Neutrophil (primary cell): Measurements from ENCODE around the gene RUFY4.

Source experiments
- H3K27ac ChIP-seq: fragments of 200-600 bp; sonication (generic); 2 replicates; pipeline ENCODE4 v1.5.1; 2016; ENCODE audit warnings: mild to moderate bottlenecking, moderate library complexity
- H3K27me3 ChIP-seq: fragments of 200-600 bp; sonication (generic); 2 replicates; pipeline ENCODE4 v1.6.0; 2016; ENCODE audit warnings: mild to moderate bottlenecking
- H3K36me3 ChIP-seq: fragments of 200-600 bp; sonication (generic); 2 replicates; pipeline ENCODE4 v1.5.1; 2017
- H3K4me1 ChIP-seq, 2 experiments: fragments of 200-600 bp in 1 of 2; sonication (generic) in 1 of 2; 1 replicate in 1 of 2; 2 replicates in 1 of 2; pipeline versions ENCODE4 v1.5.1 to v1.6.1; 2013 to 2016; ENCODE audit warnings: low read depth in 1 of 2, low read length in 1 of 2, mild to moderate bottlenecking in 1 of 2, moderate library complexity in 1 of 2; ENCODE audit not compliant: control insufficient read depth in 1 of 2, insufficient read depth in 1 of 2
- H3K4me3 ChIP-seq, 2 experiments: fragments of 200-600 bp in 1 of 2; sonication (generic) in 1 of 2; 1 replicate in 1 of 2; 2 replicates in 1 of 2; pipeline ENCODE4 v1.5.1; 2013 to 2016; ENCODE audit warnings: low read depth in 1 of 2, low read length in 1 of 2, mild to moderate bottlenecking in 1 of 2, moderate library complexity in 1 of 2
- H3K9me3 ChIP-seq: fragments of 200-600 bp; sonication (generic); 2 replicates; pipeline ENCODE4 v1.5.1; 2016
- CTCF ChIP-seq: fragments of 200-600 bp; sonication (generic); IDR thresholded peaks from 2 replicates; pipeline ENCODE4 v1.5.1; 2016; ENCODE audit warnings: antibody characterized with exemption

RUFY4 gene

GRCh38 chr2:218026244-218026643, 42.8 kb upstream of the RUFY4 start:
- Histone ChIP-seq H3K4me3 (no peak overlapping the region), H3K4me1 (peaks cover 0 to 3% of the 10 kb centered on the region in 2 experiments), H3K27ac (no peak overlapping the region), H3K36me3 (no peaks in the 10 kb centered on the region), H3K27me3 (no peaks in the 10 kb centered on the region), H3K9me3 (no peaks in the 10 kb centered on the region)
- no peak for TF ChIP-seq CTCF

- H3K36me3 ChIP-seq: no peaks in the 10 kb centered on the region
- H3K27ac ChIP-seq: no peak overlapping the region
- H3K4me3 ChIP-seq: no peak overlapping the region
- TF ChIP-seq CTCF: no peak
- H3K9me3 ChIP-seq: no peaks in the 10 kb centered on the region
- no peaks in the 10 kb centered on the region for H3K27me3 ChIP-seq
- peaks cover 0 to 3% of the 10 kb centered on the region in 2 experiments for H3K4me1 ChIP-seq
Observed at GRCh38 chr2:218026676-218027425, 42.2 kb upstream of the RUFY4 start.

- Histone ChIP-seq H3K27ac (no peak overlapping the region), H3K4me3 (no peak overlapping the region), H3K36me3 (no peaks in the 10 kb centered on the region), H3K27me3 (no peaks in the 10 kb centered on the region), H3K9me3 (no peaks in the 10 kb centered on the region), H3K4me1 (peaks cover 0 to 3% of the 10 kb centered on the region in 2 experiments)
- no peak for TF ChIP-seq CTCF
Observed at GRCh38 chr2:218027426-218028188, 41.4 kb upstream of the RUFY4 start.

GRCh38 chr2:218028189-218028495, 40.9 kb upstream of the RUFY4 start:
- H3K4me1 ChIP-seq: peaks cover 0 to 3% of the 10 kb centered on the region in 2 experiments

More at GRCh38 chr2:218028189-218028495, 40.9 kb upstream of the RUFY4 start:
- H3K36me3 ChIP-seq: no peaks in the 10 kb centered on the region
- TF ChIP-seq CTCF: no peak
- no peaks in the 10 kb centered on the region for H3K27me3 ChIP-seq
- H3K4me3 ChIP-seq: no peak overlapping the region
- no peak overlapping the region for H3K27ac ChIP-seq
- H3K9me3 ChIP-seq: no peaks in the 10 kb centered on the region
